ENCODE results near the gene PWWP2B.

The PWWP2B gene

GRCh38 chr10:132452216-132452650 is 55.2 kb downstream of the PWWP2B start:
- Histone ChIP-seq H3K23ac (ENCODE audit: low read length) (no peak overlapping the region), H3K4me2 (ENCODE audit: low read length) (no peak overlapping the region), H3K79me1 (ENCODE audit: low read length) (no peaks in the 10 kb centered on the region), H3K18ac (ENCODE audit: low read length) (no peak overlapping the region), H3K27ac (ENCODE audit: low read depth, low read length) (no peak overlapping the region), H4K5ac (ENCODE audit: low read length) (no peak overlapping the region), H3K36me3 (ENCODE audit: control insufficient read depth, insufficient read depth, low read length) (no peaks in the 10 kb centered on the region), H3K4me1 (ENCODE audit: control insufficient read depth, low read depth, low read length) (peaks cover 5% of the 10 kb centered on the region), H4K8ac (ENCODE audit: low read depth, low read length) (no peak overlapping the region), H3K9ac (ENCODE audit: low read length) (no peak overlapping the region), H2BK15ac (replicated peaks; ENCODE audit: low read depth) (no peak overlapping the region), H3K56ac (ENCODE audit: low read length) (no peak overlapping the region), H3K4ac (ENCODE audit: low read depth, low read length) (no peak overlapping the region), H3K27me3 (ENCODE audit: insufficient read depth, low read length, poor library complexity) (no peaks in the 10 kb centered on the region), H3K79me2 (ENCODE audit: control insufficient read depth, insufficient read depth, low read length) (no peaks in the 10 kb centered on the region), H3K4me3 (ENCODE audit: low read length) (no peak overlapping the region), H2AK5ac (ENCODE audit: low read length) (no peak overlapping the region), H2BK5ac (ENCODE audit: low read length) (no peak overlapping the region), H2BK120ac (ENCODE audit: low read depth, low read length) (no peak overlapping the region)
- no peak for DNase-seq
- WGBS (ENCODE audit: extremely low coverage, insufficient coverage, low lambda C conversion rate) = no CpG with 5 or more reads among the region's 14 CpGs

- H3K23ac ChIP-seq (ENCODE audit: low read length) = no peak overlapping the region
- no peaks in the 10 kb centered on the region for H3K79me1 ChIP-seq (ENCODE audit: low read length)
- no peak overlapping the region for H3K4ac ChIP-seq (ENCODE audit: low read depth, low read length)
- whole genome bisulfite sequencing (ENCODE audit: extremely low coverage, insufficient coverage, low lambda C conversion rate) = no CpG with 5 or more reads among the region's 45 CpGs
- H3K18ac ChIP-seq (ENCODE audit: low read length) = no peak overlapping the region
- H3K27ac ChIP-seq (ENCODE audit: low read depth, low read length) = no peak overlapping the region
- peaks cover 4% of the 10 kb centered on the region for H3K4me1 ChIP-seq (ENCODE audit: control insufficient read depth, low read depth, low read length)
- no peak overlapping the region for H4K5ac ChIP-seq (ENCODE audit: low read length)
- no peak overlapping the region for H2BK15ac ChIP-seq (replicated peaks; ENCODE audit: low read depth)
- H3K9ac ChIP-seq (ENCODE audit: low read length) = no peak overlapping the region
- no peak overlapping the region for H2AK5ac ChIP-seq (ENCODE audit: low read length)
- H3K4me3 ChIP-seq (ENCODE audit: low read length) = no peak overlapping the region
- peak; percentile 59 for DNase-seq
- no peaks in the 10 kb centered on the region for H3K79me2 ChIP-seq (ENCODE audit: control insufficient read depth, insufficient read depth, low read length)
- H3K27me3 ChIP-seq (ENCODE audit: insufficient read depth, low read length, poor library complexity) = no peaks in the 10 kb centered on the region
- H3K56ac ChIP-seq (ENCODE audit: low read length) = no peak overlapping the region
- no peak overlapping the region for H2BK5ac ChIP-seq (ENCODE audit: low read length)
- H2BK120ac ChIP-seq (ENCODE audit: low read depth, low read length) = no peak overlapping the region
- H3K4me2 ChIP-seq (ENCODE audit: low read length) = no peak overlapping the region
- no peak overlapping the region for H4K8ac ChIP-seq (ENCODE audit: low read depth, low read length)
- no peaks in the 10 kb centered on the region for H3K36me3 ChIP-seq (ENCODE audit: control insufficient read depth, insufficient read depth, low read length)
These were observed 55.9 kb downstream of the PWWP2B start for GRCh38 chr10:132452651-132453469.

- Histone ChIP-seq H3K23ac (ENCODE audit: low read length) (no peak overlapping the region), H3K56ac (ENCODE audit: low read length) (no peak overlapping the region), H3K18ac (ENCODE audit: low read length) (no peak overlapping the region), H3K4ac (ENCODE audit: low read depth, low read length) (no peak overlapping the region), H2BK15ac (replicated peaks; ENCODE audit: low read depth) (no peak overlapping the region), H4K8ac (ENCODE audit: low read depth, low read length) (no peak overlapping the region), H3K9ac (ENCODE audit: low read length) (no peak overlapping the region), H3K27ac (ENCODE audit: low read depth, low read length) (no peak overlapping the region), H3K79me2 (ENCODE audit: control insufficient read depth, insufficient read depth, low read length) (no peaks in the 10 kb centered on the region), H3K4me1 (ENCODE audit: control insufficient read depth, low read depth, low read length) (no peaks in the 10 kb centered on the region), H2BK5ac (ENCODE audit: low read length) (no peak overlapping the region), H3K4me2 (ENCODE audit: low read length) (no peak overlapping the region), H2AK5ac (ENCODE audit: low read length) (no peak overlapping the region), H3K79me1 (ENCODE audit: low read length) (no peaks in the 10 kb centered on the region), H3K36me3 (ENCODE audit: control insufficient read depth, insufficient read depth, low read length) (no peaks in the 10 kb centered on the region), H4K5ac (ENCODE audit: low read length) (no peak overlapping the region), H3K27me3 (ENCODE audit: insufficient read depth, low read length, poor library complexity) (no peaks in the 10 kb centered on the region), H2BK120ac (ENCODE audit: low read depth, low read length) (no peak overlapping the region), H3K4me3 (ENCODE audit: low read length) (no peak overlapping the region)
- no CpG with 5 or more reads among the region's 15 CpGs for WGBS (ENCODE audit: extremely low coverage, insufficient coverage, low lambda C conversion rate)
- no peak for DNase-seq
These were observed 56.5 kb downstream of the PWWP2B start for GRCh38 chr10:132453470-132453861.

DNA sequence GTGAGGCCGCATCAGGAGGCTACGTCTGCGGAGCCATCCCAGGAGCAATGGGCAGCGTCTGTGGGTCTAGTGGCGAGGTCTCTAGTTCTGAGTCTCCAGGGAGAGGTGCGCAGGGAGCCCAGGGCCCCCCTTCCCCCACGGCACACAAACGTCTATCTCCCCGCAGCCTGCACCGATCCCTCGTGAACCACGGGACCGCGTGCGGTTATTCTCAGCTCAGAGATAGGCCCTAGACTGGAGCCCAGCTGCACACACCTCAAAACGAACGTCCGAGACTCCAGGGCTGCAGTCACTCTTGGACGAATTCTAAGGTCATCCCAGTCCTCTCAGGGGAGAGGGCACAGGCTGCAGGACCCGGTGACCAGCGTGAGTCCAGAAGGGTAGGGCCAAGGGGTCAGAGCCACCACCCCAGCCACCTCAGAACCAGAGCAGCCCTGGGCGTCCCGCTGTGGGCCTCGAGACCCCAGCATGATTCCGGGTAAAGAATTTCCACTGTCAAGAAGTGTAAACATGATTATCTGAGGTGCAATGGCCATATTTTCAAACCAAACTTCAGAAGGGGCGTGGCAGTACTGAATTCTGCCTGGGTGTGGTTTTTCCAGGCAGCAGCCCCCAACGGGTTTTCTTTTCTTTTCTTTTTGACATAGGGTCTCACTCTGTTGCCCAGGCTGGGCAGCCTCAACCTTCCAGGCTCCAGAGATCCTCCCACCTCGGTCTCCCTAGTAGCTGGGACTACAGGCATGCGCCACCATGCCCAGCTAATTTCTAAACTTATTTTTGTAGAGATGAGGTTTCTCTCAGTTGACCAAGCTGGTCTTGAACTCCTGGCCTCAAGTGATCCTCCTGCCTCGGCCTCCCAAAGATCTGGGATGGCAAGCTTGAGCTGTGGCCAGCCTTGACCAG is 57.5 kb downstream of the PWWP2B start:
- Histone ChIP-seq H3K79me1 (ENCODE audit: low read length) (no peaks in the 10 kb centered on the region), H3K56ac (ENCODE audit: low read length) (no peak overlapping the region), H3K4me2 (ENCODE audit: low read length) (no peak overlapping the region), H2BK120ac (ENCODE audit: low read depth, low read length) (no peak overlapping the region), H3K9ac (ENCODE audit: low read length) (no peak overlapping the region), H2BK5ac (ENCODE audit: low read length) (no peak overlapping the region), H2BK15ac (replicated peaks; ENCODE audit: low read depth) (no peak overlapping the region), H2AK5ac (ENCODE audit: low read length) (no peak overlapping the region), H3K27ac (ENCODE audit: low read depth, low read length) (no peak overlapping the region), H3K18ac (ENCODE audit: low read length) (no peak overlapping the region), H3K4ac (ENCODE audit: low read depth, low read length) (no peak overlapping the region), H3K4me1 (ENCODE audit: control insufficient read depth, low read depth, low read length) (no peaks in the 10 kb centered on the region), H3K4me3 (ENCODE audit: low read length) (no peak overlapping the region), H4K8ac (ENCODE audit: low read depth, low read length) (no peak overlapping the region), H3K36me3 (ENCODE audit: control insufficient read depth, insufficient read depth, low read length) (no peaks in the 10 kb centered on the region), H3K79me2 (ENCODE audit: control insufficient read depth, insufficient read depth, low read length) (no peaks in the 10 kb centered on the region), H3K27me3 (ENCODE audit: insufficient read depth, low read length, poor library complexity) (no peaks in the 10 kb centered on the region), H4K5ac (ENCODE audit: low read length) (no peak overlapping the region), H3K23ac (ENCODE audit: low read length) (no peak overlapping the region)
- WGBS (ENCODE audit: extremely low coverage, insufficient coverage, low lambda C conversion rate) = no CpG with 5 or more reads among the region's 30 CpGs
- DNase-seq = no peak

GRCh38 chr10:132455441-132455971 is 58.5 kb downstream of the PWWP2B start:
- Histone ChIP-seq H3K56ac (ENCODE audit: low read length) (no peak overlapping the region), H3K4me1 (ENCODE audit: control insufficient read depth, low read depth, low read length) (no peaks in the 10 kb centered on the region), H3K23ac (ENCODE audit: low read length) (no peak overlapping the region), H4K8ac (ENCODE audit: low read depth, low read length) (no peak overlapping the region), H3K79me2 (ENCODE audit: control insufficient read depth, insufficient read depth, low read length) (no peaks in the 10 kb centered on the region), H3K27ac (ENCODE audit: low read depth, low read length) (no peak overlapping the region), H3K9ac (ENCODE audit: low read length) (no peak overlapping the region), H3K4me2 (ENCODE audit: low read length) (no peak overlapping the region), H3K79me1 (ENCODE audit: low read length) (no peaks in the 10 kb centered on the region), H4K5ac (ENCODE audit: low read length) (no peak overlapping the region), H3K18ac (ENCODE audit: low read length) (no peak overlapping the region), H3K27me3 (ENCODE audit: insufficient read depth, low read length, poor library complexity) (no peaks in the 10 kb centered on the region), H2BK15ac (replicated peaks; ENCODE audit: low read depth) (no peak overlapping the region), H2BK120ac (ENCODE audit: low read depth, low read length) (no peak overlapping the region), H3K4ac (ENCODE audit: low read depth, low read length) (no peak overlapping the region), H3K36me3 (ENCODE audit: control insufficient read depth, insufficient read depth, low read length) (no peaks in the 10 kb centered on the region), H3K4me3 (ENCODE audit: low read length) (no peak overlapping the region), H2AK5ac (ENCODE audit: low read length) (no peak overlapping the region), H2BK5ac (ENCODE audit: low read length) (no peak overlapping the region)
- DNase-seq = no peak
- no CpG with 5 or more reads among the region's 19 CpGs for WGBS (ENCODE audit: extremely low coverage, insufficient coverage, low lambda C conversion rate)
